Retinal pigment epithelial cell (primary cell): Measurements from ENCODE around the gene CREB3L4.

Experiments used
- DNase-seq: peaks from one replicate; pipeline ENCODE4 v3.0.0-alpha.2; 2010; ENCODE audit warnings: low read depth
- H3K4me3 ChIP-seq: 2 replicates; pipeline ENCODE4 v1.5.1; 2011; ENCODE audit warnings: mild to moderate bottlenecking, low read length, control low read depth, moderate library complexity
- CTCF ChIP-seq: conservative IDR thresholded peaks from 2 replicates; pipeline ENCODE4 v1.5.1; 2011; ENCODE audit warnings: low read depth, low read length, control low read depth, inconsistent platforms

The CREB3L4 gene

GRCh38 chr1:153932156-153933131 is 35.3 kb upstream of the CREB3L4 start:
- H3K4me3 ChIP-seq: no peak overlapping the region
- no peak for DNase-seq

GRCh38 chr1:153933430-153933829 is 34.3 kb upstream of the CREB3L4 start:
- no peak for TF ChIP-seq CTCF
- H3K4me3 ChIP-seq: no peak overlapping the region
- DNase-seq: no peak

More at GRCh38 chr1:153932156-153933131, 35.3 kb upstream of the CREB3L4 start:
- no peak for TF ChIP-seq CTCF

- no peak for TF ChIP-seq CTCF
- DNase-seq: no peak
- H3K4me3 ChIP-seq: no peak overlapping the region
Observed at GRCh38 chr1:153933955-153934354, 33.7 kb upstream of the CREB3L4 start.

- TF ChIP-seq CTCF: no peak
- DNase-seq: no peak
- H3K4me3 ChIP-seq: no peak overlapping the region
Observed at GRCh38 chr1:153934746-153935145, 33.0 kb upstream of the CREB3L4 start.

GRCh38 chr1:153936011-153936802 is 31.5 kb upstream of the CREB3L4 start:
- no peak for TF ChIP-seq CTCF
- H3K4me3 ChIP-seq: no peak overlapping the region
- no peak for DNase-seq

- TF ChIP-seq CTCF: no peak
- no peak overlapping the region for H3K4me3 ChIP-seq
- DNase-seq: no peak
Observed at GRCh38 chr1:153937331-153937730, 30.4 kb upstream of the CREB3L4 start.
